DOHH2 (cell line): ENCODE measurements around the gene C16orf89.

Experiments
- H3F3A ChIP-seq: fragments of 200-600 bp; sonication (generic), shearing (Covaris generic); 2 replicates; pipeline ENCODE4 v1.6.0; 2016; ENCODE audit warnings: antibody characterized with exemption, mild to moderate bottlenecking; ENCODE audit not compliant: control insufficient read depth, insufficient read depth
- H3K27ac ChIP-seq: fragments of 200-600 bp; sonication (generic); 2 replicates; pipeline ENCODE4 v1.5.1; 2014; ENCODE audit warnings: low read depth, mild to moderate bottlenecking, low read length, moderate library complexity
- H3K27me3 ChIP-seq: fragments of 200-600 bp; sonication (generic); 2 replicates; pipeline ENCODE4 v1.6.1; 2014; ENCODE audit warnings: mild to moderate bottlenecking, low read length, mixed read lengths; ENCODE audit not compliant: control insufficient read depth
- H3K36me3 ChIP-seq: fragments of 200-600 bp; sonication (generic); 2 replicates; pipeline ENCODE4 v1.6.1; 2014; ENCODE audit warnings: mild to moderate bottlenecking, low read length, moderate library complexity, mixed read lengths; ENCODE audit not compliant: control insufficient read depth
- H3K4me1 ChIP-seq: fragments of 200-600 bp; sonication (generic); 2 replicates; pipeline ENCODE4 v1.6.1; 2014; ENCODE audit warnings: mild to moderate bottlenecking, low read length, mixed read lengths; ENCODE audit not compliant: control insufficient read depth
- H3K4me2 ChIP-seq: fragments of 200-600 bp; sonication (generic); 2 replicates; pipeline ENCODE4 v1.6.0; 2014; ENCODE audit warnings: mild to moderate bottlenecking, low read length, moderate library complexity
- H3K4me3 ChIP-seq: fragments of 200-600 bp; sonication (generic); 2 replicates; pipeline ENCODE4 v1.5.1; 2014; ENCODE audit warnings: mild to moderate bottlenecking, low read length, mixed read lengths
- H3K79me2 ChIP-seq: fragments of 200-600 bp; sonication (generic); 2 replicates; pipeline ENCODE4 v1.6.1; 2014; ENCODE audit warnings: mild to moderate bottlenecking, low read length, mixed read lengths; ENCODE audit not compliant: control insufficient read depth
- H3K9me2 ChIP-seq: fragments of 200-600 bp; sonication (generic); replicated peaks from 2 replicates; pipeline ENCODE4 v1.6.1; 2014; ENCODE audit warnings: mild to moderate bottlenecking, low read length, mixed read lengths; ENCODE audit not compliant: control insufficient read depth
- H3K9me3 ChIP-seq: fragments of 200-600 bp; sonication (generic); 2 replicates; pipeline ENCODE4 v1.6.1; 2014; ENCODE audit warnings: antibody characterized with exemption, low read length, mixed read lengths; ENCODE audit not compliant: control insufficient read depth, insufficient read depth
- H4K20me1 ChIP-seq: fragments of 200-600 bp; sonication (generic); 2 replicates; pipeline ENCODE4 v1.6.0; 2014; ENCODE audit warnings: low read depth, mild to moderate bottlenecking, antibody characterized with exemption, low read length, moderate library complexity; ENCODE audit not compliant: control insufficient read depth, insufficient read depth
- CTCF ChIP-seq: fragments of 200-600 bp; sonication (generic); IDR thresholded peaks from one replicate; pipeline ENCODE4 v1.5.1; 2014; ENCODE audit warnings: antibody characterized with exemption, mild to moderate bottlenecking, low read depth, low read length; ENCODE audit not compliant: poor library complexity, severe bottlenecking
- EZH2phosphoT487 ChIP-seq: fragments of 200-600 bp; sonication (generic); IDR thresholded peaks from 2 replicates; pipeline ENCODE4 v1.6.1; 2017; ENCODE audit warnings: borderline replicate concordance, mild to moderate bottlenecking, antibody characterized with exemption, low read length, moderate library complexity, mixed read lengths

Gene C16orf89

GRCh38 chr16:5012887-5013286 lies 52.9 kb downstream of the C16orf89 start:
- Histone ChIP-seq H3K4me3 (no peak overlapping the region), H3K4me2 (no peak overlapping the region), H3K36me3 (no peaks in the 10 kb centered on the region), H3K27ac (no peak overlapping the region), H3K4me1 (no peaks in the 10 kb centered on the region), H3K9me2 (no peaks in the 10 kb centered on the region), H3F3A (no peaks in the 10 kb centered on the region), H3K27me3 (no peaks in the 10 kb centered on the region), H3K79me2 (no peaks in the 10 kb centered on the region), H3K9me3 (no peaks in the 10 kb centered on the region), H4K20me1 (no peaks in the 10 kb centered on the region)
- no peak for TF ChIP-seq CTCF
- no peak for TF ChIP-seq EZH2phosphoT487

GRCh38 chr16:5011637-5012036 lies 54.1 kb downstream of the C16orf89 start:
- Histone ChIP-seq H3F3A (no peaks in the 10 kb centered on the region), H3K4me1 (no peaks in the 10 kb centered on the region), H3K9me3 (no peaks in the 10 kb centered on the region), H3K9me2 (no peaks in the 10 kb centered on the region), H4K20me1 (no peaks in the 10 kb centered on the region), H3K27me3 (no peaks in the 10 kb centered on the region), H3K4me2 (no peak overlapping the region), H3K27ac (no peak overlapping the region), H3K79me2 (no peaks in the 10 kb centered on the region), H3K36me3 (no peaks in the 10 kb centered on the region), H3K4me3 (no peak overlapping the region)
- TF ChIP-seq CTCF (no peak), EZH2phosphoT487 (no peak)

GRCh38 chr16:5010576-5011329 lies 55.0 kb downstream of the C16orf89 start:
- H3K4me3 ChIP-seq: no peak overlapping the region
- no peak overlapping the region for H3K4me2 ChIP-seq
- H3K36me3 ChIP-seq: no peaks in the 10 kb centered on the region
- no peaks in the 10 kb centered on the region for H3K9me3 ChIP-seq
- H3K27me3 ChIP-seq: no peaks in the 10 kb centered on the region
- no peaks in the 10 kb centered on the region for H3K79me2 ChIP-seq
- no peak for TF ChIP-seq EZH2phosphoT487
- no peak for TF ChIP-seq CTCF
- H3K27ac ChIP-seq: no peak overlapping the region
- no peaks in the 10 kb centered on the region for H3K9me2 ChIP-seq
- no peaks in the 10 kb centered on the region for H3F3A ChIP-seq
- no peaks in the 10 kb centered on the region for H4K20me1 ChIP-seq
- no peaks in the 10 kb centered on the region for H3K4me1 ChIP-seq
